ENCODE data around the gene MMP20. TPM values are rescaled to one million over a fixed set of nuclear protein-coding genes. Genes with fewer than 3 reads are reported as not detected.

Gene MMP20
- total RNA-seq, 1 experiment from 2014 or later = not detected

- Mint-ChIP-seq H3K4me3 (no peak overlapping the region), H3K9me3 (no peaks in the 10 kb centered on the region; a peak in 1 of 5 replicates), H3K27me3 (ENCODE audit: low read depth) (no peaks in the 10 kb centered on the region; the same call in 1 of the 2 replicates), H3K36me3 (ENCODE audit: insufficient read depth in 1 of 3, low read depth in 3 of 3) (no peaks in the 10 kb centered on the region), H3K4me1 (peaks cover 4 to 5% of the 10 kb centered on the region in 2 experiments; a peak in 3 of 4 replicates), H3K27ac (no peak overlapping the region)
- Histone ChIP-seq H2BK15ac (ENCODE audit: low read depth, low read length) (no peak overlapping the region), H2BK20ac (ENCODE audit: low read depth, low read length, poor library complexity, severe bottlenecking) (no peak overlapping the region), H3K23ac (ENCODE audit: insufficient read length, low read depth, low read length) (no peak overlapping the region), H2BK12ac (ENCODE audit: insufficient read length, low read depth, low read length) (no peak overlapping the region), H2BK120ac (ENCODE audit: low read depth, low read length, poor library complexity, severe bottlenecking) (no peak overlapping the region), H3K27me3 (ENCODE audit: insufficient read depth, low read length) (no peaks in the 10 kb centered on the region), H3K14ac (ENCODE audit: insufficient read depth, low read length) (no peak overlapping the region), H3K9ac (ENCODE audit: extremely low read depth, insufficient read length, low read length) (no peak overlapping the region), H3K79me2 (ENCODE audit: insufficient read depth, low read length) (no peaks in the 10 kb centered on the region), H2BK5ac (ENCODE audit: insufficient read length, low read length) (no peak overlapping the region), H3K18ac (ENCODE audit: insufficient read length, low read depth, low read length) (no peak overlapping the region), H4K20me1 (ENCODE audit: control insufficient read depth, insufficient read depth, insufficient read length) (no peaks in the 10 kb centered on the region), H3K4me1 (ENCODE audit: insufficient read depth, low read length) (no peaks in the 10 kb centered on the region; the same call in 1 of the 2 replicates), H2AK5ac (ENCODE audit: insufficient read length, low read length) (no peak overlapping the region), H3K79me1 (ENCODE audit: insufficient read depth, low read depth, low read length, poor library complexity, severe bottlenecking) (no peaks in the 10 kb centered on the region), H3K23me2 (ENCODE audit: insufficient read length, low read depth, low read length, poor library complexity, severe bottlenecking) (no peaks in the 10 kb centered on the region), H3K27ac (ENCODE audit: insufficient read length, low read depth, low read length) (no peak overlapping the region), H2AFZ (ENCODE audit: low read length) (no peak overlapping the region), H3K9me3 (ENCODE audit: control insufficient read depth, low read depth, low read length) (no peaks in the 10 kb centered on the region), H3K4ac (ENCODE audit: low read depth, low read length) (no peak overlapping the region), H4K8ac (replicated peaks; ENCODE audit: insufficient read length, low read depth, low read length) (no peak overlapping the region), H4K5ac (ENCODE audit: insufficient read length, low read depth, low read length) (no peak overlapping the region), H4K91ac (ENCODE audit: insufficient read length, low read depth, low read length) (no peak overlapping the region), H3K4me2 (ENCODE audit: insufficient read depth, insufficient read length, low read length) (no peak overlapping the region), H3K56ac (ENCODE audit: insufficient read length, low read depth, low read length) (no peak overlapping the region), H3T11ph (ENCODE audit: low read length) (no peak overlapping the region)
- DNase-seq = no peak
- no CpG with 5 or more reads among the region's 4 CpGs for WGBS (ENCODE audit: extremely low coverage, insufficient read length, low lambda C conversion rate)
- TF ChIP-seq, protein P1, sequence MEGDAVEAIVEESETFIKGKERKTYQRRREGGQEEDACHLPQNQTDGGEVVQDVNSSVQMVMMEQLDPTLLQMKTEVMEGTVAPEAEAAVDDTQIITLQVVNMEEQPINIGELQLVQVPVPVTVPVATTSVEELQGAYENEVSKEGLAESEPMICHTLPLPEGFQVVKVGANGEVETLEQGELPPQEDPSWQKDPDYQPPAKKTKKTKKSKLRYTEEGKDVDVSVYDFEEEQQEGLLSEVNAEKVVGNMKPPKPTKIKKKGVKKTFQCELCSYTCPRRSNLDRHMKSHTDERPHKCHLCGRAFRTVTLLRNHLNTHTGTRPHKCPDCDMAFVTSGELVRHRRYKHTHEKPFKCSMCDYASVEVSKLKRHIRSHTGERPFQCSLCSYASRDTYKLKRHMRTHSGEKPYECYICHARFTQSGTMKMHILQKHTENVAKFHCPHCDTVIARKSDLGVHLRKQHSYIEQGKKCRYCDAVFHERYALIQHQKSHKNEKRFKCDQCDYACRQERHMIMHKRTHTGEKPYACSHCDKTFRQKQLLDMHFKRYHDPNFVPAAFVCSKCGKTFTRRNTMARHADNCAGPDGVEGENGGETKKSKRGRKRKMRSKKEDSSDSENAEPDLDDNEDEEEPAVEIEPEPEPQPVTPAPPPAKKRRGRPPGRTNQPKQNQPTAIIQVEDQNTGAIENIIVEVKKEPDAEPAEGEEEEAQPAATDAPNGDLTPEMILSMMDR (conservative IDR thresholded peaks at IDR 0.05) = no peak
Observed at GRCh38 chr11:102643941-102644340, 18.8 kb upstream of the MMP20 start.

All from H9 (cell line).